DND-41 (cell line): Measurements from ENCODE around the gene LYSMD3.

ENCODE experiments used
- EZH2 ChIP-seq: IDR thresholded peaks from 3 replicates; pipeline ENCODE4 v1.6.1; 2012; ENCODE audit warnings: borderline replicate concordance, low read depth, mild to moderate bottlenecking, moderate library complexity, low read length, inconsistent platforms; ENCODE audit not compliant: severe bottlenecking
- TF ChIP-seq, protein P1 (sequence below): IDR thresholded peaks from 2 replicates; pipeline ENCODE4 v1.5.1; 2012; ENCODE audit warnings: borderline replicate concordance, low read length, moderate library complexity, mild to moderate bottlenecking; ENCODE audit not compliant: poor library complexity, severe bottlenecking; ENCODE audit errors: extremely low read depth

DNA sequence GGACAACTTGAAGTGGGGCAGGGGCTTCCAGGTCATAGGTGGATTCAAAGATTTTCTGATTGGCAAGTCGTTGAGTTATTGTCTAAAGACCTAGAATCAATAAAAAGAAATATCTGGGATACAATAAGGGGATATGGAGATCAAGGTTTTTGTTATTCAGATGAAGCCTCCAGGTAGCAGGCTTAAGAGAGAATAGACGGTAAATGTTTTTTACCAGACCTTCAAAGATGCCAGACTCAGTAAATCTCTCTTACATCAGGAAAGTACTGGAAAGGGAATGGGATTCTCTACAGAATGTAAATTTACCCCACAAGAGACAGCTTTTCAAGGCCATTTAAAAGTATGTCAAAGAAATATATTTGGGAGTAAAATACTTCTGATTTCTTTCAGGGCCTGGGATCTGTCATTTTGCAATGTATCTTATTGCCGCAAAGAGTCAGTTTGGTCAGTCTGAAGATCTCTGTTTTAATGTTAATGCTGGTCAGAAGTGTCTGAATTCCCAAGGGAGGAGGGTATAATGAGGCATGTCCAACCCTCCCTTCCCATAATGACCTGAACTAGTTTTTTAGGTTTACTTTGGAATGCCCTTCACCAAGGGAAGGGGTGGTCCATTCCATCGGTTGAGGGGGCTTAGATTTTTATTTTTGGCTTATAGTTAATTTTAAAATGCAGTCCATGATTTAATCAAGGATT, 13.6 kb upstream of the LYSMD3 start:
- TF ChIP-seq, protein P1, sequence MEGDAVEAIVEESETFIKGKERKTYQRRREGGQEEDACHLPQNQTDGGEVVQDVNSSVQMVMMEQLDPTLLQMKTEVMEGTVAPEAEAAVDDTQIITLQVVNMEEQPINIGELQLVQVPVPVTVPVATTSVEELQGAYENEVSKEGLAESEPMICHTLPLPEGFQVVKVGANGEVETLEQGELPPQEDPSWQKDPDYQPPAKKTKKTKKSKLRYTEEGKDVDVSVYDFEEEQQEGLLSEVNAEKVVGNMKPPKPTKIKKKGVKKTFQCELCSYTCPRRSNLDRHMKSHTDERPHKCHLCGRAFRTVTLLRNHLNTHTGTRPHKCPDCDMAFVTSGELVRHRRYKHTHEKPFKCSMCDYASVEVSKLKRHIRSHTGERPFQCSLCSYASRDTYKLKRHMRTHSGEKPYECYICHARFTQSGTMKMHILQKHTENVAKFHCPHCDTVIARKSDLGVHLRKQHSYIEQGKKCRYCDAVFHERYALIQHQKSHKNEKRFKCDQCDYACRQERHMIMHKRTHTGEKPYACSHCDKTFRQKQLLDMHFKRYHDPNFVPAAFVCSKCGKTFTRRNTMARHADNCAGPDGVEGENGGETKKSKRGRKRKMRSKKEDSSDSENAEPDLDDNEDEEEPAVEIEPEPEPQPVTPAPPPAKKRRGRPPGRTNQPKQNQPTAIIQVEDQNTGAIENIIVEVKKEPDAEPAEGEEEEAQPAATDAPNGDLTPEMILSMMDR, result no peak
- TF ChIP-seq EZH2, result no peak
